G401.6 (cell line): ENCODE data around the gene CIRBP.
"Not testable (repeated sequence)": the region's sequence is repeated elsewhere in the genome, so short reads cannot be mapped to it uniquely, and the experiment has no call there.

ENCODE experiments used
- FAIRE-seq: peaks from 2 replicates; lab custom pipeline; 2012; peaks lifted over from hg19 to GRCh38; lab: Jason Lieb, UNC

Gene CIRBP

GRCh38 chr19:1244693-1245451, 24.3 kb upstream of the CIRBP start:
- FAIRE-seq = no peak

- no peak for FAIRE-seq
These were observed 23.5 kb upstream of the CIRBP start for GRCh38 chr19:1245494-1246264.

- FAIRE-seq = not testable (repeated sequence)
These were observed 22.7 kb upstream of the CIRBP start for GRCh38 chr19:1246265-1247087.

GRCh38 chr19:1247748-1248138, 21.4 kb upstream of the CIRBP start:
- no peak for FAIRE-seq

GRCh38 chr19:1248139-1248785, 20.9 kb upstream of the CIRBP start, which contains the start of gene MIDN:
Gene MIDN (plus strand): TSS chr19:1248583. CDS start chr19:1250297, 1,714 bp downstream.
- no peak for FAIRE-seq

- no peak for FAIRE-seq
These were observed 20.3 kb upstream of the CIRBP start for GRCh38 chr19:1248786-1249297.

GRCh38 chr19:1249298-1249989, 19.7 kb upstream of the CIRBP start:
- FAIRE-seq = no peak

- FAIRE-seq = no peak
These were observed 19.1 kb upstream of the CIRBP start for GRCh38 chr19:1249990-1250436.

GRCh38 chr19:1250437-1251260, 18.5 kb upstream of the CIRBP start:
- no peak for FAIRE-seq

- no peak for FAIRE-seq
These were observed 17.6 kb upstream of the CIRBP start for GRCh38 chr19:1251330-1252220.

GRCh38 chr19:1252221-1252820, 16.8 kb upstream of the CIRBP start:
- FAIRE-seq = no peak

GRCh38 chr19:1252821-1253513, 16.2 kb upstream of the CIRBP start:
- FAIRE-seq = no peak

- no peak for FAIRE-seq
These were observed 15.5 kb upstream of the CIRBP start for GRCh38 chr19:1253514-1254080.

- no peak for FAIRE-seq
These were observed 15.0 kb upstream of the CIRBP start for GRCh38 chr19:1254081-1254527.

- no peak for FAIRE-seq
These were observed 14.5 kb upstream of the CIRBP start for GRCh38 chr19:1254530-1255185.

- FAIRE-seq = no peak
These were observed 13.7 kb upstream of the CIRBP start for GRCh38 chr19:1255186-1256161.
